Measurements from ENCODE around the gene FKBP2.
A peak's percentile ranks its signal among the peaks of the same experiment; 100 is the strongest.

DNA sequence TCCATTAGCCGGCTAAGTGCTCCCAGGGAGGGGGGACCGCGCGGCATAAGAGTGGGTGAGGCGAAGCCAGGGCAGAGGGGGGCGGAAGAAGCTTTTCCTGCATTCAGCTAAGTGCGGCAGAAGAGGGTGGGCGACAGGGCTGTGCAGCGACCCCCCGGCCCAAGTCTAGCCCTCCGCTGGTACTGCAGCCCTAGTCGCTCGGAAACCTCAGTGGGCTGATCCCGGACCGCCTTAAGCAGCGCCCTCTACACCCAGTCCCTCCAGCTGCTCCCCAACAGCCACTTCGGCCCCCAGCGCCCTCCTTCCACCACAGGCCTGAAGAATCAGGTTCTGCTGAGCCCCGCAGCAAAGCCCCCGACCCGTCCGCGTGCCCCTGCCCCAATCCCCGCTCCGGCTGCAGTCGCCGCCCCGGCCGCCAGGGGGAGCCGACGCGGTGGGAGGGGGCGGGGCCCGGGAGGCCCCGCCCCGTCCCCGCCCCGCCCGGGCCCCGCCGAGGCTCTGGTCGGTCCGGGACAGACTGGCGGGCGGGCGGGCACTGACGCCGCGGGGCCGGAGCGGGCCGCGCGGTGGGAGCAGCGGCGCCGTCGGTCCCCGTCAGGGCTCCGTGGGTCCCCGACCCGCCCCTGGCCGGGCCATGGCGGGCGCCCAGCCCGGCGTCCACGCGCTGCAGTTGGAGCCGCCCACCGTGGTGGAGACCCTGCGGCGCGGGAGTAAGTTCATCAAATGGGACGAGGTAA is 10.3 kb downstream of the FKBP2 start, which contains the start of gene PLCB3:
- TF ChIP-seq, protein P1, sequence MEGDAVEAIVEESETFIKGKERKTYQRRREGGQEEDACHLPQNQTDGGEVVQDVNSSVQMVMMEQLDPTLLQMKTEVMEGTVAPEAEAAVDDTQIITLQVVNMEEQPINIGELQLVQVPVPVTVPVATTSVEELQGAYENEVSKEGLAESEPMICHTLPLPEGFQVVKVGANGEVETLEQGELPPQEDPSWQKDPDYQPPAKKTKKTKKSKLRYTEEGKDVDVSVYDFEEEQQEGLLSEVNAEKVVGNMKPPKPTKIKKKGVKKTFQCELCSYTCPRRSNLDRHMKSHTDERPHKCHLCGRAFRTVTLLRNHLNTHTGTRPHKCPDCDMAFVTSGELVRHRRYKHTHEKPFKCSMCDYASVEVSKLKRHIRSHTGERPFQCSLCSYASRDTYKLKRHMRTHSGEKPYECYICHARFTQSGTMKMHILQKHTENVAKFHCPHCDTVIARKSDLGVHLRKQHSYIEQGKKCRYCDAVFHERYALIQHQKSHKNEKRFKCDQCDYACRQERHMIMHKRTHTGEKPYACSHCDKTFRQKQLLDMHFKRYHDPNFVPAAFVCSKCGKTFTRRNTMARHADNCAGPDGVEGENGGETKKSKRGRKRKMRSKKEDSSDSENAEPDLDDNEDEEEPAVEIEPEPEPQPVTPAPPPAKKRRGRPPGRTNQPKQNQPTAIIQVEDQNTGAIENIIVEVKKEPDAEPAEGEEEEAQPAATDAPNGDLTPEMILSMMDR (IDR thresholded peaks at IDR 0.05; ENCODE audit: low read length) = peak; percentile 62
- no peak for TF ChIP-seq EZH2 (IDR thresholded peaks at IDR 0.05; ENCODE audit: borderline replicate concordance, low read length)

Measured in OCI-LY1 (cell line).